Amniotic stem cell (primary cell): Measurements from ENCODE around the gene HEYL.
"Not testable (repeated sequence)": the region's sequence is repeated elsewhere in the genome, so short reads cannot be mapped to it uniquely, and the experiment has no call there.

Experiments used
- DNase-seq: peaks from one replicate; lab custom pipeline; 2025; lab: John Stamatoyannopoulos, UW

The HEYL gene

GRCh38 chr1:39603677-39604076 is 35.8 kb downstream of the HEYL start:
- not testable (repeated sequence) for DNase-seq

GRCh38 chr1:39601667-39602255 is 37.7 kb downstream of the HEYL start:
- not testable (repeated sequence) for DNase-seq

GRCh38 chr1:39596163-39596562 is 43.3 kb downstream of the HEYL start:
- no peak for DNase-seq

GRCh38 chr1:39593386-39593785 is 46.1 kb downstream of the HEYL start:
- DNase-seq, result no peak

GRCh38 chr1:39592069-39592468 is 47.4 kb downstream of the HEYL start:
- no peak for DNase-seq

- DNase-seq, result no peak
Measured at GRCh38 chr1:39590546-39590945, 48.9 kb downstream of the HEYL start.

- DNase-seq, result no peak
Measured at GRCh38 chr1:39585933-39586332, 53.5 kb downstream of the HEYL start.

- DNase-seq, result no peak
Measured at GRCh38 chr1:39576016-39576657, 63.3 kb downstream of the HEYL start.

GRCh38 chr1:39575191-39576015 is 64.0 kb downstream of the HEYL start:
- peak; percentile 38 for DNase-seq

- no peak for DNase-seq
Measured at GRCh38 chr1:39574646-39575045, 64.8 kb downstream of the HEYL start.
